ENCODE results near the gene OPCML. TPM values are rescaled to one million over a fixed set of nuclear protein-coding genes. Genes with fewer than 3 reads are reported as not detected.

The OPCML gene
- total RNA-seq, 1 donor from 2014 or later, result not detected

DNA sequence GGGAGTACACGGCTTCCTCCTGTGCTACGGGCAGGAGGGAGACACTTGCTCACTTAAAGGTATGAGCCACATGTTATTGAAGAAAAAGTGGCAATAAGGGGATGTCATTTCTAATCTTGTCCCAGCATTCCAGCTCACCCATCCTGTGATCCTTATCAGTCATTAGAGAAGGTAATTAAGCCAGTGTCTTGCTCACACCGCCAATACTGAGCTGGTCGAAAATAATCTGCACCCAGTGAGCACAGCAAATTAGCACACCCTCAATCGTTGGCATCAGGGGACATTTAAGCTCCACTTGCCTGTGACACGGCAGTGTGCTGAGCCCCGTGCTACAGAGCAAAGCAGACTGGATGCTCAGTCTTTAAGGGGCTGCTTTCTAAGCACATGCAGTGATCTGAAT is 510.7 kb downstream of the OPCML start:
- H3K9me3 ChIP-seq, result no peaks in the 10 kb centered on the region
- no peaks in the 10 kb centered on the region for H3K4me1 ChIP-seq
- intact Hi-C loops (cut with DNase I), result no loop called here
- DNase-seq (ENCODE audit: extremely low spot score in 2 of 2), result no peak
- H3K4me3 ChIP-seq, result no peak overlapping the region
- H3K27me3 ChIP-seq, result no peaks in the 10 kb centered on the region
- H3K27ac ChIP-seq, result no peak overlapping the region
- H3K36me3 ChIP-seq, result no peaks in the 10 kb centered on the region
- no peak for TF ChIP-seq POLR2A (IDR thresholded peaks at IDR 0.05)
- no peak for TF ChIP-seq POLR2AphosphoS5 (IDR thresholded peaks at IDR 0.05; ENCODE audit: insufficient read depth in 1 of 2, low read depth in 1 of 2)
- TF ChIP-seq, protein P1, sequence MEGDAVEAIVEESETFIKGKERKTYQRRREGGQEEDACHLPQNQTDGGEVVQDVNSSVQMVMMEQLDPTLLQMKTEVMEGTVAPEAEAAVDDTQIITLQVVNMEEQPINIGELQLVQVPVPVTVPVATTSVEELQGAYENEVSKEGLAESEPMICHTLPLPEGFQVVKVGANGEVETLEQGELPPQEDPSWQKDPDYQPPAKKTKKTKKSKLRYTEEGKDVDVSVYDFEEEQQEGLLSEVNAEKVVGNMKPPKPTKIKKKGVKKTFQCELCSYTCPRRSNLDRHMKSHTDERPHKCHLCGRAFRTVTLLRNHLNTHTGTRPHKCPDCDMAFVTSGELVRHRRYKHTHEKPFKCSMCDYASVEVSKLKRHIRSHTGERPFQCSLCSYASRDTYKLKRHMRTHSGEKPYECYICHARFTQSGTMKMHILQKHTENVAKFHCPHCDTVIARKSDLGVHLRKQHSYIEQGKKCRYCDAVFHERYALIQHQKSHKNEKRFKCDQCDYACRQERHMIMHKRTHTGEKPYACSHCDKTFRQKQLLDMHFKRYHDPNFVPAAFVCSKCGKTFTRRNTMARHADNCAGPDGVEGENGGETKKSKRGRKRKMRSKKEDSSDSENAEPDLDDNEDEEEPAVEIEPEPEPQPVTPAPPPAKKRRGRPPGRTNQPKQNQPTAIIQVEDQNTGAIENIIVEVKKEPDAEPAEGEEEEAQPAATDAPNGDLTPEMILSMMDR (IDR thresholded peaks at IDR 0.05), result no peak

DNA sequence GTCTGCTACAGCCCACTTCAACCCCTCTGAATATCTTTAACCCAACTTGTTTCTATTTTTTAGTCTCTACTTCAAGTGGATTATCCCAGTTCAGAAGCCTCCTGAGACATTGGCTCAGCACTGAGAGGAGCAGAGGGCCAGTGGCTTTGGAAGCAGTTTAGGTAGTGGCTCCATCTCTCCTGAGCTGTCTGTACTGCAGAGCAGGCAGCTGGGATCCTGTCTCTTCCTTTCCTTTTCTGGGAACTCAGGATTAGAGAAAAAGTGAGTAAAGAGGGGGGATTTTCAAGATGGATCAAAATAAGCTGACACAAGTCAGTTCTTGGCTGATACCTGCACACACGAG is 512.0 kb downstream of the OPCML start:
- H3K36me3 ChIP-seq, result no peaks in the 10 kb centered on the region
- H3K27ac ChIP-seq, result no peak overlapping the region
- H3K27me3 ChIP-seq, result no peaks in the 10 kb centered on the region
- intact Hi-C loops (cut with DNase I), result no loop called here
- TF ChIP-seq POLR2AphosphoS5 (IDR thresholded peaks at IDR 0.05; ENCODE audit: insufficient read depth in 1 of 2, low read depth in 1 of 2), result no peak
- TF ChIP-seq POLR2A (IDR thresholded peaks at IDR 0.05), result no peak
- TF ChIP-seq, protein P1 (IDR thresholded peaks at IDR 0.05), result no peak
- H3K4me1 ChIP-seq, result no peaks in the 10 kb centered on the region
- H3K4me3 ChIP-seq, result no peak overlapping the region
- no peak for DNase-seq (ENCODE audit: extremely low spot score in 2 of 2)
- no peaks in the 10 kb centered on the region for H3K9me3 ChIP-seq

DNA sequence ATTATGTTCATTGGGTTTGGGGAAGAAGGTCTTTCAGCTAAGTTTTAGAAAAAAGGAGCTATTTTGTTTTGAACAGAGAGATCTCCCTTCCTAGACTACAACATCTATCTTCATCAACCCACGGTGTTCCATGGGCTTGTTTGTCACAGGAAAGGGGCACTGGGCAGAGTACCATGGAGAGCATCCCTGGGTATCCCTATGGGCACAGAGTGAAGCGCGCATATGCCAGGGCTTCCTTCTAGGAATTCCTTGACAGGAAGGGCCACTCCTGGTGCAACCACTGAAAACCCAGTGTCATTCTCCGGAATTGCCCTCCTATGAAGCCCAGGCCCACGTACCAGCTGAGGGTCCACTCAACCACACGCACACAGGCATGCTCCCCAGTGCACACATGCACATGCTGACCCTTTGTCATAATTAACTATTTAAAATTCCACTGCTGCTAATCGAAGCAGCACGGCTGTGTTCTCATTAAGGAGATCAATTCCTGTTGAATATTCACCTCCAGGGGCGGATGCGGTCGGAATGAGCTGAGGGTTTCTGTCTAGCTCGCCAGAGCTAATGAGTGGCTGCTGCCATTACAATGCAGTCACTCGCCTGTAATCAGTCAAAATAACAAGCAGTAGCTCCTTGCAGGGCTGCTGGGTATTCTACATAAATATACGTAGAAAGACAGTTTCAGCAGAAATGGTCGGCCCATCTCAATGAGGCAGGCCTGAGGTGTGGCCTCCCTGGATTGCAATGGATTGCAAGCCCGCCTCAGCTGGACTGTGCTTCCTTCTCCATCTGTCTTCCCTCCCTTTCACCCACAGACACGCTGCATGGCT is 512.5 kb downstream of the OPCML start:
- Histone ChIP-seq H3K27ac (no peak overlapping the region), H3K4me1 (no peaks in the 10 kb centered on the region), H3K4me3 (no peak overlapping the region), H3K36me3 (no peaks in the 10 kb centered on the region), H3K27me3 (no peaks in the 10 kb centered on the region), H3K9me3 (no peaks in the 10 kb centered on the region)
- intact Hi-C loops (cut with DNase I), result no loop called here
- TF ChIP-seq, protein P1 (IDR thresholded peaks at IDR 0.05), result no peak
- no peak for TF ChIP-seq POLR2AphosphoS5 (IDR thresholded peaks at IDR 0.05; ENCODE audit: insufficient read depth in 1 of 2, low read depth in 1 of 2)
- DNase-seq (ENCODE audit: extremely low spot score in 2 of 2), result no peak

DNA sequence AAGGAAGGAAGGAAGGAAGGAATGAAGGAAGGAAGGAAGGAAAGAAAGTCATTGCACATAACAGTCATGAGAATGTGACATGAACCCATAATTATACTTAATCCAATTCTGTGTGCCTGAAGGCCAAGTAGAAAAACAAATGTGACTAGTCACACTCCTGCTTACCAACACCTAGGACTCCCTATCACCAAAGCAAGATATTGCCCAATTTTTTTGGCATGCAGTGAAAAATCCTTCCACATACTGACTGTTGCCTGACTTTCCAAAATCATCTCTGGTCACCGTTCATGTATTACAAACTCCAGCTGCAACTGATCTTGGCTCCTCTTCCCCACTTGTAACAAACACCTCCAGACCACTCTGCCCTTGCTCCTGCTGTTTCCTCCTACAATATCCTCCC is 516.8 kb downstream of the OPCML start:
- no peak overlapping the region for H3K27ac ChIP-seq
- H3K4me3 ChIP-seq, result no peak overlapping the region
- TF ChIP-seq POLR2AphosphoS5 (IDR thresholded peaks at IDR 0.05; ENCODE audit: insufficient read depth in 1 of 2, low read depth in 1 of 2), result no peak
- TF ChIP-seq, protein P1 (IDR thresholded peaks at IDR 0.05), result no peak
- TF ChIP-seq POLR2A (IDR thresholded peaks at IDR 0.05), result no peak
- no peaks in the 10 kb centered on the region for H3K4me1 ChIP-seq
- intact Hi-C loops (cut with DNase I), result no loop called here
- H3K9me3 ChIP-seq, result no peaks in the 10 kb centered on the region
- no peak for DNase-seq (ENCODE audit: extremely low spot score in 2 of 2)
- no peaks in the 10 kb centered on the region for H3K36me3 ChIP-seq
- H3K27me3 ChIP-seq, result no peaks in the 10 kb centered on the region

DNA sequence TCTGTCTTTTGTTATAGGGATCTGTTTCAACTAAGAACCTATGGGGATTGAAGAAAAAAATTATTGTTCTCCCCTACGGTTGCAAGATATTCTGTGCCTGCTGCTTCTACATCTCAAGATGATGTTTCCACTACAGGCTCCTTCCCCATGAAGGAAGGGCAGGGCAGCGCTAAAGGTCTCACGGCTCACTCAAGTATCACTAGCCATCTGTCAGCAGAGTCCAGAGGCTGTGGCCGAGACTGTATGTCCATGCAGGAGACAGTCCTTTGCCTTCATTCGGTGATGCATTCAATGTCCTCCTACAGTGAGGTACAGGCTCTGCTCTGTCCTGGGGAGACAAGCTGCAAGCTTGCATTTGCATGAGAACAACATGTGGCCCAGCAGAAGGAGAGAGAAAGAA is 518.0 kb downstream of the OPCML start:
- Histone ChIP-seq H3K36me3 (no peaks in the 10 kb centered on the region), H3K27ac (no peak overlapping the region), H3K9me3 (no peaks in the 10 kb centered on the region), H3K4me3 (no peak overlapping the region), H3K4me1 (no peaks in the 10 kb centered on the region), H3K27me3 (no peaks in the 10 kb centered on the region)
- no peak for TF ChIP-seq POLR2AphosphoS5 (IDR thresholded peaks at IDR 0.05; ENCODE audit: insufficient read depth in 1 of 2, low read depth in 1 of 2)
- DNase-seq (ENCODE audit: extremely low spot score in 2 of 2), result no peak
- intact Hi-C loops (cut with DNase I), result no loop called here

Data from vagina (tissue), 2 donors.